ENCODE data around the gene MAP3K14. TPM values are rescaled to one million over a fixed set of nuclear protein-coding genes. Genes with fewer than 3 reads are reported as not detected.

Gene MAP3K14
- total RNA-seq, 2 experiments from 2014 or later = 25.9 to 33.7 TPM

DNA sequence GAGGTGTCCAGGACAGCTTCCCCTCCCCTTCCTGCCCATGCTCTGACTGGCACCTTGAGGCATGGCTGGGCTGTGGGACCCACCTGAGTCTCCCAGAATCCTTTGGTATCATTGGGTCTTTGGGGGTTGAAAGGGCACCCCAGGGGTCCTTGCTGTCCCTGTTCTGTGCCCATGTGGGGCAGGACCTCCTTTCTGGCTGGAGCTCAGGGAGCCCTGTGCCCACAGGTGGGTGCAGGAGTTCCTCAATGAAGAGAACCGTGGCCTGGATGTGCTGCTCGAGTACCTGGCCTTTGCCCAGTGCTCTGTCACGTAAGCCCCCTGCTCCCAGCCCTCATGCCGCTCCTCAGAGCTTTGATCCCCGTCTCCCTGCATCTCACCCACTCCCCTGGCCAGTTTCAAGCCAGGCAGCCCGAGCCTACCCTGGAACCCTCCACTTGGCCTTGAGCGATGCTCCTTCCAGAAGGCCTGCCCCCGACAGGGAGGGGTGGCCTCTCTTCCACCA is 83.3 kb downstream of the MAP3K14 start:
- no peak overlapping the region for H3K4me3 Mint-ChIP-seq
- peaks cover 58% of the 10 kb centered on the region for H3K4me1 Mint-ChIP-seq
- ATAC-seq (ENCODE audit: low read depth) (no peak), DNase-seq (no peak)
- H3K27ac Mint-ChIP-seq = peak overlapping the region; percentile 70
- POLR2A ChIA-PET = interaction anchor here (0.9 to 11.5 kb wide), 4 partner anchors 9 to 84 kb away, joined by 3 to 162 read pairs (median 47); partner anchors contain the start of gene FMNL1
- peaks cover 21% of the 10 kb centered on the region for H3K36me3 Mint-ChIP-seq
- no peaks in the 10 kb centered on the region for H3K9me3 Mint-ChIP-seq
- H3K27me3 Mint-ChIP-seq = no peaks in the 10 kb centered on the region

DNA sequence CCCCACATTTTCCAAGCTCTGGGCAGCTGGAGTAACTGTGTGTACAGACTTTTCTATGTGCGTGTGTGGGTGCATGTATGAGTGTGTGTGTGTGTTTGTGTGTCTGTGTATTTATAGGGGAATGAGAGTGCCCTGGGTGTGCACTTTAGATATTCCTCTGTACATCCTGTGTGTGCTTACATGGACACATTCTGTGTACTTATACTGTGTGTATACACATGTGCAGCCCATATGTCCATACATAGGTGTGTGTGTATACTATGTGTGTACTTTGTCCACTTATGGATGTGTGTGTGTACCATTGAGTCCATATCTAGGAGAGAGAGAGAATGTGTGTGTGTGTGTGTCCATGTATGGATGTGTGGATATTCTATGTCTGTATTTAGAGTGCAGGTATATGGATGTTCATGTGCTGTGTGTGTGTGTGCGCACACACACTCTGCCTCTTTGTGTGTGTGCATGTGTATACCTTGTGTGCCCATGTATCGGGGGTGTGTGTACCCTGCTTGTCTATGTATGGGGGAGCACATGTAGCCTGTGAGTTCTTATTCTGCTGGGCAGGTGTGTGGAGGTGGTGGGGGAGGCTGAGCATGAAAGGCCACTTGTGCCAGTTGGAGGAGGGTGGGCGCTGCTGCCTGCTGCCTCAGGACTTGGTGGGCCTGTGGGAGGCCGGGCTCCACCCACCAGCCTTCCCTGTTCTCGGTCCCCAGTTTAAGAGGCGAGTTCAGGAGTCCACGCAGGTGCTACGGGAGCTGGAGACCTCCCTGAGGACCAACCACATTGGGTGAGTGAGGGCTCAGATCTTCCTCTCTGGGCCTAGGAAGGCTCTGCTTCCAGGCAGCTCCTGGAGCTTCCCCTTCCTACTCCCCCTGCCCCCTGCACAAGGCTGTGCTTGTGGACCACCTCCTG is 84.1 kb downstream of the MAP3K14 start:
- H3K4me3 Mint-ChIP-seq = no peak overlapping the region
- H3K36me3 Mint-ChIP-seq = peaks cover 16% of the 10 kb centered on the region
- ATAC-seq (ENCODE audit: low read depth) (no peak), DNase-seq (no peak)
- no peaks in the 10 kb centered on the region for H3K9me3 Mint-ChIP-seq
- no peaks in the 10 kb centered on the region for H3K27me3 Mint-ChIP-seq
- POLR2A ChIA-PET = interaction anchor here (0.9 to 11.5 kb wide), 5 partner anchors 8 to 83 kb away, joined by 3 to 162 read pairs (median 3); partner anchors contain the start of gene FMNL1
- H3K27ac Mint-ChIP-seq = peak overlapping the region; percentile 70
- H3K4me1 Mint-ChIP-seq = peaks cover 59% of the 10 kb centered on the region

DNA sequence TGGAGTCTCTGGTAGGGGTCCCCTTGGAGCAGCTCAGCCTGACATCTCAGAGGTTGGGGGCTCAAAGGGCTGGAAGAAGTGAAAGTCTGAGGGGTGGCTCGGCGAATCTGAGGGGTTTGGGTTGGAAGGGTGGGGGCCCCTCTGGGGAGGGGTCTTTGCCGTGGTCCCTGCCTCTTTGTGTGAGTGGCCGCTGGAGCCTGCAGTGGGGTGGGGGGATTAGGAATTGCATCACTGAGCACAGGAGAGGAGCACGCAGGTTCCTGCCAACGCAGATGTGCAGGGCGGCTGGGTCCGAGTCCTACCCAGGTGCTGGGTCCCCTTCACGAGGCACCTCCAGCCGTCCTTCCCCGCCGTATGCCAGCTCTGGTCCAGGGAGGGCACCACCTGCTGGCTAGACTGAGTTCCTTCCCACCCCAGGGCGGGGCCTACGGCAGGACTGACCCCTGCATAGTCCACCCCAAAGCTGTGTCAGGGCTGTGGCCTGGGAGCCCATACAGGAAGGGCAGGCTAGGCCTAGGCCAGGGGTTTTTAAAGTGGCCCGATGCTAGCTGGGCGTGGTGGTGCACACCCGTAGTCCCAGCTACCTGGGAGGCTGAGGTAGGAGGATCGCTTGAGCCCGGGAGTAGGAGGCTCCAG is 85.2 kb downstream of the MAP3K14 start:
- POLR2A ChIA-PET = interaction anchor here (0.5 to 11.5 kb wide), 6 partner anchors 12 to 84 kb away, joined by 3 to 162 read pairs (median 6); partner anchors contain the start of genes FMNL1, HEXIM1 and MAP3K14
- H3K4me3 Mint-ChIP-seq = no peak overlapping the region
- H3K27ac Mint-ChIP-seq = peak overlapping the region; percentile 70
- peaks cover 69% of the 10 kb centered on the region for H3K4me1 Mint-ChIP-seq
- no peak for ATAC-seq (ENCODE audit: low read depth)
- H3K36me3 Mint-ChIP-seq = peaks cover 16% of the 10 kb centered on the region
- H3K27me3 Mint-ChIP-seq = no peaks in the 10 kb centered on the region
- H3K9me3 Mint-ChIP-seq = no peaks in the 10 kb centered on the region
- peak; percentile 47 for DNase-seq

DNA sequence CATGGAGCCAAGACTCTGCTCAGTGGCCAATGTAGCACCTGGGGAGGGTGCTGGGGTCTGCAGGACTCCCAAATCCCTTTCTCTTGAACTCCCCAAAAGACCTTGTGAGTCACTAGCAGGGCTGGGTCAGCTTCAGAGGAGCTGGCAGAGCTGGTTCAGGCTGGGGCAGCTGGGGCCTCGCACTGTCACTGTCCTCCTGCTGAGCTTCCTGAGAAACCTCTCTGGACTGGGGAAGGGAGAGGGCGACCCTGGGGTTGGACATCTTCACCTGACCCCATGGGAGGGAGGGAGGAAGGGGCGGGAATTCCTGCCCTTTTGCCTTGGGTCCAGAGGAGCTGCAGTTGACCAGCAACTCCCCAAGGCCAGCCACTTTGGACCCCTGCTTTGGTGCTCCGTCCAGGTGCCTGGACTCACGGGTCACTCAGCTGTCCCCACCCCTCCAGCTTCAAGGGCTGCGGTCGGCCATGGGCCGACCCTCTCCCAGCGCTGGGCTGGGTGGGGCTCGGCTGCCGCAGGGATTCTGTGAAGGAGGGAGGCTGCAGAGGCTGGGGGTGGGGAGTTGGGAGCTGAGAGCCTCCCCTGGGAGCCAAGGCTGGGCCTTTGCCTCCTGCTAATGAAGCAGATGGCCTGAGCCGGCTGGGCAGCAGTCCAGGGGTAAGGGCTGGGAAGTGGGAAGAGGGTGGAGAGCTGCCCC is 85.9 kb downstream of the MAP3K14 start:
- POLR2A ChIA-PET = interaction anchor here (0.5 to 11.5 kb wide), 8 partner anchors 11 to 85 kb away, joined by 3 to 162 read pairs (median 4); partner anchors contain the start of genes FMNL1, HEXIM1 and MAP3K14
- no peak overlapping the region for H3K4me3 Mint-ChIP-seq

DNA sequence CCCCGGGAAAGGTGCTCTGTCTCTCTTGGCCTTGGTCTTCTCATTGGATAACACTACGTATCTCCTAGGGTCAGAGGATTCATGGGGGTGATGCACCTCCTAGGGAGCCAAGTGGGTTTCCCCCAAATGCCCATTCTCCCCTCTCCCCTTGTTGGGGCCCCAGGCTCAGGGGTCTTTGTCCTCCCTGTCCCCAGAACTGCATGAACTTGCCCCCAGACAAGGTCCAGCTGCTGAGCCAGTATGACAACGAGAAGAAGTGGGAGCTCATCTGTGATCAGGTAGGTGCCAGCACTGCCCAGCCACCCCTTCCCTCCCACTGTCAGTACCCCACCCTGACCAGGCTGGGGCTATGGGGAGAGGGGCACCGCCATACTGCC is 86.4 kb downstream of the MAP3K14 start:
- no peaks in the 10 kb centered on the region for H3K27me3 Mint-ChIP-seq
- peak overlapping the region; percentile 99 for H3K27ac Mint-ChIP-seq
- no peaks in the 10 kb centered on the region for H3K9me3 Mint-ChIP-seq
- no peak for ATAC-seq (ENCODE audit: low read depth)
- POLR2A ChIA-PET = interaction anchor here (0.5 to 11.5 kb wide), 7 partner anchors 11 to 86 kb away, joined by 3 to 162 read pairs (median 6); partner anchors contain the start of genes FMNL1, HEXIM1 and MAP3K14
- H3K4me1 Mint-ChIP-seq = peaks cover 70% of the 10 kb centered on the region
- no peak for DNase-seq
- peaks cover 18% of the 10 kb centered on the region for H3K36me3 Mint-ChIP-seq
- peak overlapping the region; percentile 19 for H3K4me3 Mint-ChIP-seq

More for the DNA sequence above, 85.9 kb downstream of the MAP3K14 start:
- no peak for DNase-seq
- Mint-ChIP-seq H3K36me3 (peaks cover 18% of the 10 kb centered on the region), H3K9me3 (no peaks in the 10 kb centered on the region), H3K27ac (peak overlapping the region; percentile 99), H3K4me1 (peaks cover 71% of the 10 kb centered on the region), H3K27me3 (no peaks in the 10 kb centered on the region)
- ATAC-seq (ENCODE audit: low read depth) = no peak

DNA sequence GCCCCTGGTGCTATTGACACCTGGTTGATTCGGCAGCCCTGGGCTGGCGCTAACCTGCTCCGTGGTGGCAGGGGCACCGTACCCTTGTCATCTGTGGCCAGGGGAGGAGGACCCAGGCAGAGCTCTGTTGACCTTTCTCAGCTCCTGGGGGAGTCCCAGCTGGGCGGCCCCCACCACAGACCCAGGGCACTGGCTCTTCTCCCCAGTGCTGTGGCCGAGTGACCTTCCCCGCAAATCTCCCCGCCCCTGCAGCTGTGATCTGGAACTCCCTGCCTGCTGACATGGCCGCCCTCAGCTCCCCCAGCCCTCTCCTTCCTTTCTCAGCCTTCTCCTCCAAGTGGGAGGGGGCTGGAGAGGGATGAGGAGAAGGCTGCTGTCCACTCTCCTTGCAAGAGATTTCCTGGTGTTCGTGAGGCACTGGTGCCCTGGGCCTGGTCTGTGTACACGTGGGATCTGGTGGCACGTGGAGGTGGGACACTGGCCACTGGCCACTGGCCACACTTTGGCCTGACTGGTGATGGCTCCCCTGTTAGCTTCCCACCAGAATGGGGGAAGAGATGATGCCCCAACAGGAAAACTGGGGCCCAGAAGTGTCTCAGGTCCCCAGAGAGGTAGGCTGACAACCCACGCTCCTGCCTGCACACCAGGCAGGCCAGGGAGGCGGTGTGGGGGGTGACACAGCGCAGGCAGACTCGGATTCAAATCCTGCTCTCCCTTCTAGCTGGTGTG is 87.0 kb downstream of the MAP3K14 start:
- peak; percentile 48 for DNase-seq
- no peaks in the 10 kb centered on the region for H3K9me3 Mint-ChIP-seq
- H3K4me3 Mint-ChIP-seq = peak overlapping the region; percentile 100
- H3K36me3 Mint-ChIP-seq = peaks cover 22% of the 10 kb centered on the region
- no peak for ATAC-seq (ENCODE audit: low read depth)
- no peaks in the 10 kb centered on the region for H3K27me3 Mint-ChIP-seq
- POLR2A ChIA-PET = interaction anchor here (1.2 to 11.5 kb wide), 10 partner anchors 10 to 86 kb away, joined by 4 to 162 read pairs (median 9); partner anchors contain the start of genes FMNL1, HEXIM1, HEXIM2 and MAP3K14
- peaks cover 70% of the 10 kb centered on the region for H3K4me1 Mint-ChIP-seq
- peak overlapping the region; percentile 99 for H3K27ac Mint-ChIP-seq

DNA sequence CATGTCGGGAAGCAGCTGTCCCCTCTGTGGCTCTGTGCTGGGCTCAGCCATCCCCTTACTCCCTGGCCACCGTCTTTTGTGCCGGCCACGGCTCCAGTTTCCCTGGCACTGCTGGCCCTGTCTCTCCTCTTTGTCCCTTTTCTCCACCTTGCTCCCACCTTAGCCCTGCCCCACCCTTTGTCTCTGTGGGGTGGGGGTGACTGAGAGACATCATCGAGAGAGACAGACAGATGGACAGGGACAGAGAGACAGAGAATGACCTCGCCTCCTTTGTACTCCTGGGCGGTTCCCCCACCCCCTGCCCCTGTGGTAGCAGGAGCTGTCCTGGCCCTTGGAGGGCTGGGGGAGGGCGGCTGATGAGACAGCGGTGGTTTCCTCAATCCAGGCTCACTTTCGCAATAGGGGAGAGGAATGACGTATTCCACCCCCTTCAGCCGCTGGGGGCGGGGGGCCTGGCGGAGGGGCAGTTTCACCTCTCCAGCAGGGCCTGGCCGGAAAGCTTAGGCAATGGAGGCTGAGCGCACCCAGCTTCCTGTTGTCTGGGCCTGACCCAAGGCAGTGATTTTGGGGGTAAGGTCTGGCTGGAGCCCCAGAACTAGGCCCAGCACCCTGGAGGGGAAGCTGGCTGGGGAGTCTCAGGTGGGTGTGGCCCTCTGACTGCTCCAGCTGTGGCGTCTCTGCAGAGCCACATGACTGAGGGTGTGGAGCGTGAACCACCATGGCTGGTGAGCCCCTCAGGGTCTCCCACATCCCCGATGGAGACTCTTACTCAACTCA is 87.9 kb downstream of the MAP3K14 start:
- Mint-ChIP-seq H3K27me3 (no peaks in the 10 kb centered on the region), H3K4me3 (peak overlapping the region; percentile 100), H3K4me1 (peaks cover 69% of the 10 kb centered on the region), H3K9me3 (no peaks in the 10 kb centered on the region), H3K36me3 (peaks cover 22% of the 10 kb centered on the region), H3K27ac (peak overlapping the region; percentile 99)
- peak; percentile 76 for DNase-seq
- POLR2A ChIA-PET = interaction anchor here (1.0 to 11.5 kb wide), 11 partner anchors 9 to 88 kb away, joined by 3 to 162 read pairs (median 8); partner anchors contain the start of genes FMNL1, HEXIM1, HEXIM2 and MAP3K14
- peak; percentile 33 for ATAC-seq (ENCODE audit: low read depth)

DNA sequence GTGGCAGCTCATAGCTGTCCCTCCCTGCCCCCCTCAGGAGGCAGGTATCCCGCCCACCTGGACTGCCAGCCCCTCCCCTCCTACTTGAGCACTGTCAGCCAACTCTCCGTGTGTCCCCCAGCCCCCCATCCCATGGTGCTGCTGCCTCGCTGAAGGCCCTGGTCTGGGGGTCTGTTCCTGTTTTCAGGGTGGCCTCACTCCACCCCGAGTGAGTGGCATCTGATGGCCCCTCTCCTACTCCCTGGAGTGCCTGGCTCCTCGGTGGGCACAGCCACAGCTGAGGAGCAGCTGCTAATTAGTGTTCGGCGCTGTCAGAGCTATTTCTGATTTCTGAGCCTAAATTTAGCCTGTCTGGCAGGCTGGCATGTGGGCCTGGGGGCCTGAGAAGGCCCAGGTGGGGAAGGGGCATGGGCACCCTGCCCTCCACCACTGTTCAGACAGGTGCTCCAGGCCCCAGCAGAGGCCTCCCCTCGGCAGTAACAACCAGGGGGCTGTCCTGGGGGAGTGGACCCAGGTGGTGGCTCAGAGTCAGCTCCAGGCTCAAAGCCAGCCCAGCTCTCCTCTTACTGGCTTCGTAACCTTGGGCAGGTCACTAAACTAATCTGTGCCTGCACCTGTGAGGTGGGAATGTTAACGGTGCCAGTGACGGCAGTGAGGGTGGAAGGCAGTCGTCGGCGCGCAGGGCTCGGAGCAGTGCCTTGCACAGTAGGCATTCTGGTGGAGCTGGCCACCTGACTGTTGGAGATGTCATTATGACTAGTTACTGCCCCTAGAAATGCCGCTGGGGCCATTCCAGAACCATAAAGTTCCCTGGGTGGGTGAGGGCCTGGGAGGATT is 88.7 kb downstream of the MAP3K14 start:
- POLR2A ChIA-PET = interaction anchor here (0.7 to 11.5 kb wide), 12 partner anchors 8 to 88 kb away, joined by 3 to 162 read pairs (median 7); partner anchors contain the start of genes FMNL1, HEXIM1, HEXIM2 and MAP3K14
- Mint-ChIP-seq H3K4me3 (peak overlapping the region; percentile 100), H3K9me3 (no peaks in the 10 kb centered on the region), H3K27ac (peak overlapping the region; percentile 99), H3K27me3 (no peaks in the 10 kb centered on the region), H3K36me3 (peaks cover 27% of the 10 kb centered on the region), H3K4me1 (peaks cover 66% of the 10 kb centered on the region)
- DNase-seq (peak; percentile 49), ATAC-seq (ENCODE audit: low read depth) (no peak)

DNA sequence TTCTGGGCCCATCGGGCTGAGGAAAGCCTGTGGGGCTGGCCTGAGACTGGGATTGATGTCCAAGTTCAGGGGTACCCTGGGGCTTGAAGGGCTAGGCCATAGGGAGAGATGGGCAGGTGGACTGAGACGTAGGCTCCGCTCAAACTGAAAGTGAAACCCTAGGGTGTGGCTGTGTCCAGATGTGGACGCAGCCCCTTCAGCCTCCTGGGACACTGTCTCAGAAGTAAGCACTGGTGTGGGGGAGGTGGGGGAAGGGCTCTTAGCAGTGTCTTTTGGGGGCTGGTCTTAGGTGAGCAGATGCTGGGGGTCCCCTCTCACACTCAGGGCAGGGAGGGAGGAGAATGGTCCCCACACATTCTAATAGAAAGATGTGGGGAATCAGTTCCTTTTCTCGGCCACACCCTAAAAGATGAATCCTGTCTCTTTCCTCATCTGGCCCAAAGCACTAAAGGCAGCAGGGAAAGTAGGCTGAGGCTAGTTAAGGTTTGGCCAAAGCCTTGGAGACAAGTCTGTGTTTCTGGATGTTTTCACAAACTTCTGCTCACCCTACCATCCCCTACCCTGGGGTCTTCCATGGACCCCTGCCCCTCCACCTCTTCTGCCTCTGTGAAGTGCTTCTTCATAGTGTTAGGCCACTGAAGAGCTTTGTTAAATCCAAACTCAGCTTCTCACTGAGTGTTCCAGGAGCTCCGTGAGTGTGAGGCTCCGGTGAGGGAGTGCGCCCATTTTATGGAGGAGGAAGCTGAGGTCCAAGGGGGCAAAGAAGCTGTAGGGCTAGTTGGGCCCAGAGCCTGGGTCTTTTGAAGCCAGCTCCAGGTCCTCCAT is 89.5 kb downstream of the MAP3K14 start:
- no peaks in the 10 kb centered on the region for H3K27me3 Mint-ChIP-seq
- DNase-seq = peak; percentile 53
- H3K27ac Mint-ChIP-seq = peak overlapping the region; percentile 99
- POLR2A ChIA-PET = interaction anchor here (0.7 to 11.5 kb wide), 16 partner anchors 8 to 182 kb away, joined by 3 to 187 read pairs (median 12); partner anchors contain the start of genes FMNL1, HEXIM1, HEXIM2 and MAP3K14
- ATAC-seq (ENCODE audit: low read depth) = no peak
- H3K4me3 Mint-ChIP-seq = peak overlapping the region; percentile 100
- no peaks in the 10 kb centered on the region for H3K9me3 Mint-ChIP-seq
- peaks cover 59% of the 10 kb centered on the region for H3K4me1 Mint-ChIP-seq
- H3K36me3 Mint-ChIP-seq = peaks cover 28% of the 10 kb centered on the region

DNA sequence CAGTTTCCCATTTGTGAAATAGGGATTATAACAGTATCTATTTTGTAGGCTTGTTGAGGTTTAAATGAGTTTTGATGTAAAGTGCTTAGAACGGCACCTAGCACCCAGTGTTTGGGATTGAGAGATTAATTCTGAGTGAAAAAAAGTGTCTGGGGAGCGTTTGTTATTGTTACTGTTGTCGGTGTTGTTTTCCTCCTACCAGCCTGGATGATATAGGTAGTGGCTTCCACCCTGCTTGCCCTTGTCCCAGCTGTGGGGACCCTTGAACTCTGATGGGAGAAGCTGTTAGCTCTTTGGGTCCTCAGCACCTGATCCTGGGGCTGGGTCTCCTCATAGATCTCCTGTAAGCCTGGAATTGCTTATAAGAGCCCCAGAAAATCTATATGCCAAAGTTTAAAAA is 90.2 kb downstream of the MAP3K14 start:
- H3K27ac Mint-ChIP-seq = peak overlapping the region; percentile 99
- H3K36me3 Mint-ChIP-seq = peaks cover 28% of the 10 kb centered on the region
- H3K9me3 Mint-ChIP-seq = no peaks in the 10 kb centered on the region
- H3K27me3 Mint-ChIP-seq = no peaks in the 10 kb centered on the region
- no peak for ATAC-seq (ENCODE audit: low read depth)
- no peak for DNase-seq
- H3K4me1 Mint-ChIP-seq = peaks cover 54% of the 10 kb centered on the region
- peak overlapping the region; percentile 100 for H3K4me3 Mint-ChIP-seq
- POLR2A ChIA-PET = interaction anchor here (0.8 to 10.6 kb wide), 14 partner anchors 9 to 183 kb away, joined by 3 to 187 read pairs (median 6); partner anchors contain the start of genes HEXIM1, HEXIM2, MAP3K14 and NMT1
